ENCODE measurements around the gene IFT88. TPM values are rescaled to one million over a fixed set of nuclear protein-coding genes. Genes with fewer than 3 reads are reported as not detected.

IFT88 gene
- total RNA-seq, 2 donors from 2014 or later = 11.8 to 12.0 TPM

GRCh38 chr13:20654156-20654555 is 87.2 kb downstream of the IFT88 start:
- Histone ChIP-seq H3K9ac (ENCODE audit: low read depth in 2 of 2, low read length in 2 of 2) (no peak overlapping the region), H3K4me1 (no peaks in the 10 kb centered on the region), H3K9me3 (no peaks in the 10 kb centered on the region), H3K27ac (no peak overlapping the region), H3K4me3 (no peak overlapping the region), H3K27me3 (no peaks in the 10 kb centered on the region), H3K36me3 (no peaks in the 10 kb centered on the region)
- DNase-seq = no peak
- TF ChIP-seq CTCF (IDR thresholded peaks at IDR 0.05) = no peak
- intact Hi-C loops (cut with DNase I) = no loop called here

GRCh38 chr13:20658451-20659040 is 91.6 kb downstream of the IFT88 start:
- Histone ChIP-seq H3K9me3 (no peaks in the 10 kb centered on the region), H3K9ac (ENCODE audit: low read depth in 2 of 2, low read length in 2 of 2) (no peak overlapping the region), H3K4me3 (no peak overlapping the region), H3K4me1 (no peaks in the 10 kb centered on the region), H3K36me3 (no peaks in the 10 kb centered on the region), H3K27me3 (no peaks in the 10 kb centered on the region), H3K27ac (no peak overlapping the region)
- no peak for DNase-seq
- intact Hi-C loops (cut with DNase I) = no loop called here
- TF ChIP-seq CTCF (IDR thresholded peaks at IDR 0.05) = no peak

GRCh38 chr13:20664351-20664750 is 97.4 kb downstream of the IFT88 start:
- Histone ChIP-seq H3K9me3 (no peaks in the 10 kb centered on the region), H3K36me3 (no peaks in the 10 kb centered on the region), H3K4me1 (no peaks in the 10 kb centered on the region), H3K27ac (no peak overlapping the region), H3K9ac (ENCODE audit: low read depth in 2 of 2, low read length in 2 of 2) (no peak overlapping the region), H3K4me3 (no peak overlapping the region), H3K27me3 (no peaks in the 10 kb centered on the region)
- intact Hi-C loops (cut with DNase I) = no loop called here
- TF ChIP-seq CTCF (IDR thresholded peaks at IDR 0.05) = no peak
- no peak for DNase-seq

- intact Hi-C loops (cut with DNase I) = no loop called here
- no peaks in the 10 kb centered on the region for H3K27me3 ChIP-seq
- no peak overlapping the region for H3K4me3 ChIP-seq
- TF ChIP-seq CTCF (IDR thresholded peaks at IDR 0.05) = no peak
- no peak overlapping the region for H3K9ac ChIP-seq (ENCODE audit: low read depth in 2 of 2, low read length in 2 of 2)
- no peak overlapping the region for H3K27ac ChIP-seq
- no peaks in the 10 kb centered on the region for H3K36me3 ChIP-seq
- H3K4me1 ChIP-seq = no peaks in the 10 kb centered on the region
- no peak for DNase-seq
- H3K9me3 ChIP-seq = no peaks in the 10 kb centered on the region
These were observed 100.0 kb downstream of the IFT88 start for GRCh38 chr13:20666948-20667347.

- no peak overlapping the region for H3K27ac ChIP-seq
- no peak overlapping the region for H3K4me3 ChIP-seq
- no peak overlapping the region for H3K9ac ChIP-seq (ENCODE audit: low read depth in 2 of 2, low read length in 2 of 2)
- no peaks in the 10 kb centered on the region for H3K36me3 ChIP-seq
- H3K4me1 ChIP-seq = no peaks in the 10 kb centered on the region
- H3K27me3 ChIP-seq = no peaks in the 10 kb centered on the region
- no peak for TF ChIP-seq CTCF (IDR thresholded peaks at IDR 0.05)
- no peaks in the 10 kb centered on the region for H3K9me3 ChIP-seq
- no peak for DNase-seq
- intact Hi-C loops (cut with DNase I) = no loop called here
These were observed 101.0 kb downstream of the IFT88 start for GRCh38 chr13:20667857-20668437.

All from colonic mucosa (tissue), 4 donors.